Measurements from ENCODE around the gene RNU1-3.
"Not testable (repeated sequence)": the region's sequence is repeated elsewhere in the genome, so short reads cannot be mapped to it uniquely, and the experiment has no call there.

GRCh38 chr1:16643001-16643411 lies 23.7 kb downstream of the RNU1-3 start:
- TF ChIP-seq CTCF, POLR2A (IDR thresholded peaks at IDR 0.05): not testable (repeated sequence)

All from esophagus squamous epithelium (tissue), 4 donors.